Esophagus muscularis mucosa (tissue), 4 donors: Measurements from ENCODE around the gene UMOD.

Source experiments
- CTCF ChIP-seq, 3 experiments: fragments of 200-600 bp in 2 of 3; fragments of 450-650 bp in 1 of 3; sonication (generic) in 2 of 3; IDR thresholded peaks; one replicate each; pipeline ENCODE4 v1.5.1; 2017 to 2019; ENCODE audit warnings: antibody characterized with exemption in 3 of 3, mild to moderate bottlenecking in 2 of 3, moderate library complexity in 1 of 3
- EP300 ChIP-seq: sonication (generic); formaldehyde crosslinking; IDR thresholded peaks from one replicate; pipeline ENCODE4 v1.6.1; 2017; ENCODE audit warnings: antibody characterized with exemption
- POLR2A ChIP-seq: fragments of 450-650 bp; IDR thresholded peaks from one replicate; pipeline ENCODE4 v1.6.1; 2017; ENCODE audit warnings: antibody characterized with exemption, moderate library complexity, mild to moderate bottlenecking, low read depth
- POLR2AphosphoS5 ChIP-seq, 2 donors: sonication (generic); formaldehyde crosslinking; IDR thresholded peaks; one replicate each; pipeline ENCODE4 v1.6.1; 2017; ENCODE audit warnings: antibody characterized with exemption in 2 of 2

- TF ChIP-seq CTCF (IDR thresholded peaks at IDR 0.05) (no peak), POLR2AphosphoS5 (IDR thresholded peaks at IDR 0.05) (no peak), POLR2A (no peak), EP300 (no peak)
Measured at GRCh38 chr16:20393801-20394577, 41.5 kb upstream of the UMOD start.
